Retinal pigment epithelial cell (primary cell): Measurements from ENCODE around the gene RPS23.

Experiments
- DNase-seq: peaks from one replicate; pipeline ENCODE4 v3.0.0-alpha.2; 2010; ENCODE audit warnings: low read depth
- H3K4me3 ChIP-seq: 2 replicates; pipeline ENCODE4 v1.5.1; 2011; ENCODE audit warnings: mild to moderate bottlenecking, low read length, control low read depth, moderate library complexity
- TF ChIP-seq, protein P1 (sequence below): conservative IDR thresholded peaks from 2 replicates; pipeline ENCODE4 v1.5.1; 2011; ENCODE audit warnings: low read depth, low read length, control low read depth, inconsistent platforms

The RPS23 gene

DNA sequence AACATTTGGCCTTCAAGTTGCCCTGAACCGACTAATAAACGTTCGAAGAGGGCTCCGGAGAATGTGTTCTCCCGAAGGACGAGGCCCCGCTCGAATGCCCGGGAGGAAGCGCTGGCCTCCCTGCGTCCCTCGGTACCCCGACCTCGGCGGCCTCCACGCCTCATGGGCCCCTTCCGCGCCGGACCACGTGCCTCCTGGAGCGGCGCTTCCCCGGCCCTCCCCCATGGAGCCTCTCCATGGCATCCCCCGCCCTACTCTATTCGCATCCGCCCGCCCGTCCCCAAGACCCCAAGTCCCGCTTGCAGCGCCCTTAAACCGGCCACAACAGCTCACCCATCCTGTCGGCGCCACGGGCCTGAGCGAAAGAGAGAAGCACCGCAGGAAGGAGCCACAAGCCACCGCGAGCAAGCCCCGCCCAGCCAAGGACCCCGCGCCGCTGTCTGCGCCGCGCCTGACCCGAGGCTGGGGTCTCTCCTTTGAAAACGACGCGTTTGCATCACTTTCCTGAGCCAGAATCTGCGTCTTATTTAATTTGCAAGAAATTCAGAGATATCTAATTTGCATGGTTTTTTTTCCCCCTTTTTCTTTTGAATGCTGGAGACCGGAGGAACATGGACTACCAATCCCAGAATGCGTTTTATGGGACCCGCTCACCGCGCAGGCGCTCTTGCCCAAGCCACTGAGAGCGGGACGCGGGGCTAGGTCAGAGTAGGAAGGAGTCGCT, at the start of gene RPS23:
Gene RPS23 (minus strand): TSS at position 368 of the 724 bp plus-strand sequence. CDS start 31 bp downstream, at position 337.
- peak; percentile 69 for DNase-seq
- TF ChIP-seq, protein P1, sequence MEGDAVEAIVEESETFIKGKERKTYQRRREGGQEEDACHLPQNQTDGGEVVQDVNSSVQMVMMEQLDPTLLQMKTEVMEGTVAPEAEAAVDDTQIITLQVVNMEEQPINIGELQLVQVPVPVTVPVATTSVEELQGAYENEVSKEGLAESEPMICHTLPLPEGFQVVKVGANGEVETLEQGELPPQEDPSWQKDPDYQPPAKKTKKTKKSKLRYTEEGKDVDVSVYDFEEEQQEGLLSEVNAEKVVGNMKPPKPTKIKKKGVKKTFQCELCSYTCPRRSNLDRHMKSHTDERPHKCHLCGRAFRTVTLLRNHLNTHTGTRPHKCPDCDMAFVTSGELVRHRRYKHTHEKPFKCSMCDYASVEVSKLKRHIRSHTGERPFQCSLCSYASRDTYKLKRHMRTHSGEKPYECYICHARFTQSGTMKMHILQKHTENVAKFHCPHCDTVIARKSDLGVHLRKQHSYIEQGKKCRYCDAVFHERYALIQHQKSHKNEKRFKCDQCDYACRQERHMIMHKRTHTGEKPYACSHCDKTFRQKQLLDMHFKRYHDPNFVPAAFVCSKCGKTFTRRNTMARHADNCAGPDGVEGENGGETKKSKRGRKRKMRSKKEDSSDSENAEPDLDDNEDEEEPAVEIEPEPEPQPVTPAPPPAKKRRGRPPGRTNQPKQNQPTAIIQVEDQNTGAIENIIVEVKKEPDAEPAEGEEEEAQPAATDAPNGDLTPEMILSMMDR, result no peak

DNA sequence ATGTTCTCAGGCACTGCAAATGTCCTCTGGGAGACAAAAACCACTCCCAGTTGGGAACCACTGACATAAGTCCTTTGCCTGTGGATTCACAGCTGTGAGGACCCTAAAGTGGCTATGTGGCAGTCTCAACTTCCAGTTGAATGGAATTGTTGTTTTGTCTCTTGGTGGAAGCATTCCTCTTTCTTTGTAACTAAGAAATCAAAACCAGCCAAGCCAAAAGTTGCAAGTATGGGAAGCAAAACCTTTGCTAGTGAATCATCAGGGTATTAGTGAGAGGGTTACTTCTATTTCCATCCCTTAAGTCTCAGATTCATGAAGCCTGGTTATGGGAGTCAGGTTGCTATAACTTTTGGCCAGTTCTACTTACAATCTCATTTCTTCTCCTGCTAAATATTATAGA, 49.8 kb upstream of the RPS23 start:
- no peak overlapping the region for H3K4me3 ChIP-seq
- no peak for DNase-seq
- TF ChIP-seq, protein P1, result no peak

More for the DNA sequence above, at the start of gene RPS23:
- peak within 1 kb of the TSS; percentile 87 for H3K4me3 ChIP-seq

DNA sequence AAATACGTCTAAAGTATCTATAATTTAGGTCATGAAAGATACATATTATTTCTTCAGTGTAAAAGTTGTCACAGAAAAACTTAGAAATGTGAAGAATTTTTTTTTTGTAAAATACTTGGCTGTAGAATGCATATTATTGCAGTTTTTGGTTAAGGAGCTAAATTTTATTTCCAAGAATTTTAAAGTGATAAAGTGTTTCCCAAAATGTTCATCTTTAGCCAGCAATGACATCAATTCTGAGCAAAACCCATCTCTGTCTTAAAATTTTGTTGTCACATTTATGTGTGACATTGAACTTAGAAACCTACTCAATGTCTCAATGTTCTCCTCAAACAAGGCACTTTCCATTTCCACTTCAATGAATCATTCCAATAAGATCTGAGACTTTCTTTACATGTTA, 47.8 kb upstream of the RPS23 start:
- no peak for DNase-seq
- TF ChIP-seq, protein P1, result no peak

DNA sequence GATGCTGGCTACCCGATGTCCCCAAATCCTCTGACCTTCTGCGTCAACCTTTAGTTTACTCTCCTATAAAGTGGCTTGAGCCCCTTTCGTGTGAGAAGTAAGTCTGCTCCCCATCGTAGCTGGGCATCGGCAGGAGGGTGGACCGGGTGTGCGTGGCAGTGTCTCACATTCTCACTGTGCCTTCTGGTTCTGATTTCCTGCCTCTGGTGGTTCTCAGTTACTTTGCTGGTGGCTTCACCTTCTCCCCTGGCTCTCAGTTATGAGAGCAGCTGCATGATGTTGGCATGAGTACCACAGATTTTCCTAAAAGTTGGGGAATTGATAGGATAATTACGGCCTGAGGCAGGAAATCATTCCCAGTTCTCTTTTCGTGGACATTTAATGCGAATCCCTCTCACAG, 47.0 kb upstream of the RPS23 start:
- DNase-seq, result no peak
- TF ChIP-seq, protein P1, result no peak
- H3K4me3 ChIP-seq, result no peak overlapping the region

More for the DNA sequence above, 47.8 kb upstream of the RPS23 start:
- no peak overlapping the region for H3K4me3 ChIP-seq

DNA sequence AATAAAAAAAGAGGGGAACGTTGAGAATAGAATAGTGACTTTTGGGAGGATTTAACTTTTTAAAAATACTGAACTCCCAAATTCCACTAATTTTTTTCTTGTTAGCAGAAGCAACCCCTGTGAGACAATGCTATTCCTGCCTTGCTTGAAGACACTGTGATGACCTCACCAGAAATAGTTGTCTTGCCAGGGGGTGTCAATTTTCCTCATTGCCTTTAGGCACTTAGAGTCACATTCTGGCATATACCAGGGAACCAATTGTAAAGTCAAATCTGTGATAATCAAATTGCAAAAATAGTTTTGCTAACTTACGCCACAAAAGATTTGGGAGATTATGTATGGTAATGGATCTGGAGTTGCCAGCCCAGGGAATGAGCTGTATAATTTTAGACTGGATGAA, 42.8 kb upstream of the RPS23 start:
- TF ChIP-seq, protein P1, result no peak
- no peak overlapping the region for H3K4me3 ChIP-seq
- DNase-seq, result no peak

DNA sequence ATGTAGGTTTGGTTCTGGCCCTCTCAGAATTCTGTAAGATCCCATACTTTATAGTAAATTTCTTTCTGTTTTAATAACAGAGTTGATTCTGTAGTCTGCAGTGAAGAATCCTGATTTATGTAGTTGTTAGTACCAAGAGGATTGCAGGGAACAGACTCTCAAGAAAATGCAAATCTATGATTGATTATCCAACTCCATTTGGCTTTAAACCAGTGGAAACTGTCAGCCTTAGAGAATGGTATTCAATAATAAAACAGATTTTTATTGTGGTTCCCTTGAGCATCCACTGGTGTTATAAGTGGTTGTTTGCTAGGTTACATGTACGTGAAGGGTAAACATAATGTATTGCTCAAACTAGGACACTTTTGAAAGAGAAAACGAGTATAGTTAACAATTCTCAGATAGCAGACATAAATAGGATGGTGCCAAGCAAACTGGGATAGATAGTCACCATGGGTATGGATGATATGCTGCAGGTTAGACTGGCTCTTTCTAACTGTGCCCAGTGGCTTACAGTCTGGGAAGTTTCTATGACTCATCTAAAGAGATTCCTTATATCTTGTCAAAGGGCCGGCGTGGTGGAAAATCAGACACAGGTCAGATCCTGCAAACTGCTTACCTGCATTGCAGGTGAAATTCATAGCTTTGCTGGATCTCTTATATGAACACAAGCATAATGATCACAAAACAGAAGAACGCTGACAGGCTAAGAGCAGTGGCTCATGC, 41.7 kb upstream of the RPS23 start:
- no peak for DNase-seq
- TF ChIP-seq, protein P1, result no peak
- no peak overlapping the region for H3K4me3 ChIP-seq

DNA sequence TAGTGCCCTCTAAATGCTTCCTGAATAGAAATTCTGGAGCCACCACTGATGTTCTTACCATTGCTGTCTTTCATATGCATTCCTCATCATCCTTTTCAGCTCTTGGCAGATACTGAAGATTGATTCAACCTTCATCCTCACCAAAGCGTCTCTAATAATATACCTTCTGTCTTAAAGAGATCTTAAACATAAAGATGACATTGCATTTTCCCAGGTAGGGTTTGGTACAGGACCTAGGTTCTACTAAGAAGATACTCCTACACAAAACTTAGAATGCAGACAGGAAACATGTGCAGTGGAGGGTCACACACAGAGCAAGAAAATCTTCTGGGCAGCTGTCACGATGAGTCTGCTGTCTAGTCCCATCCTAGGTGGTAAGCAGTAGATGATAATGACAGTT, 41.0 kb upstream of the RPS23 start:
- H3K4me3 ChIP-seq, result no peak overlapping the region
- TF ChIP-seq, protein P1, result no peak
- no peak for DNase-seq
